ENCODE measurements around the gene SNRPA.

The SNRPA gene

DNA sequence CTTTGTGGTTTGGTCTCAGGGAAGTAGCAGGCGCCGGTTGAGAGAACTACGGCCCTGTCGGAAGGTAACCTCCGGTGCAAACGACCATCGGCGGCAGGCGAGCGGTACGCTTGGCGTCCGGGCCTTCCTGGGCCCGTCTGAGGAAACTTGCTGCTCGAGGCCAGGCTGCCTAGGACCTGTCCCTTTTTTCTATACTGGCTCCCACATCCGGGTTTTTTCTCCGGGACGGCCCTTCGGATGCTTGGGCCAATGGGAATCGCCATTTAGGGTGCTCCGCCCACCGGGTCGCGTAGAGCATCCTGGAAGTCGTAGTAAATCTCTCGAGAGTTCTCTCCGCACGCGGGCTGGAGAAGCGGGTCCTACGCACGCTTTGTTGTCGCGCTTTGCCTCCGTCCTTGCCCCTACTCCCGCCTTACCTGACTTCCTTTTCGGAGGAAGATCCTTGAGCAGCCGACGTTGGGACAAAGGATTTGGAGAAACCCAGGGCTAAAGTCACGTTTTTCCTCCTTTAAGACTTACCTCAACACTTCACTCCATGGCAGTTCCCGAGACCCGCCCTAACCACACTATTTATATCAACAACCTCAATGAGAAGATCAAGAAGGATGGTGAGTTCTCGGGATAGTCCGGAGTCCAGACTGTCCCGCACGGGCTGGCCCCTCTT is at the start of gene SNRPA:
TSS of gene SNRPA (plus strand) at position 330 of the 664 bp plus-strand sequence. CDS start at position 536, 206 bp downstream.
- peak; percentile 93 for DNase-seq

DNA sequence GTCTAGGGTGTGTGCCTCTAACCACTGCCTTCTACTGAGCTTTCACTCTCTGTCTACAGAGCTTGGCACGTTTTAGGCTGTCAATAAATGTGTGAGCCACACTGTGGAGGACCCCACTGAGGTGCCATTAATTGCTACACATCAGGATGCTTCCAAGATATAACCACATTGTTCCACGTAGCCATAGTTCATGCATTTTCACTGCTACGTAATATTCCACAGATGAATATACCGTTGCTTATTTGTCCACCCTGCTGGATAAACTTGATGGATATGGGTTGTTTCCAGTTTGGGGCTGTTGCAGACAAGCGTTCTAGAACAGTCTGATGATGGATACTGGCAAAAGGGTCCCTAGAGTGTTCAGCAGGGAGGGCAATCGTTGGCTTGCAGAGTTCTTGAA is 49.2 kb upstream of the SNRPA start:
- no peak for DNase-seq

DNA sequence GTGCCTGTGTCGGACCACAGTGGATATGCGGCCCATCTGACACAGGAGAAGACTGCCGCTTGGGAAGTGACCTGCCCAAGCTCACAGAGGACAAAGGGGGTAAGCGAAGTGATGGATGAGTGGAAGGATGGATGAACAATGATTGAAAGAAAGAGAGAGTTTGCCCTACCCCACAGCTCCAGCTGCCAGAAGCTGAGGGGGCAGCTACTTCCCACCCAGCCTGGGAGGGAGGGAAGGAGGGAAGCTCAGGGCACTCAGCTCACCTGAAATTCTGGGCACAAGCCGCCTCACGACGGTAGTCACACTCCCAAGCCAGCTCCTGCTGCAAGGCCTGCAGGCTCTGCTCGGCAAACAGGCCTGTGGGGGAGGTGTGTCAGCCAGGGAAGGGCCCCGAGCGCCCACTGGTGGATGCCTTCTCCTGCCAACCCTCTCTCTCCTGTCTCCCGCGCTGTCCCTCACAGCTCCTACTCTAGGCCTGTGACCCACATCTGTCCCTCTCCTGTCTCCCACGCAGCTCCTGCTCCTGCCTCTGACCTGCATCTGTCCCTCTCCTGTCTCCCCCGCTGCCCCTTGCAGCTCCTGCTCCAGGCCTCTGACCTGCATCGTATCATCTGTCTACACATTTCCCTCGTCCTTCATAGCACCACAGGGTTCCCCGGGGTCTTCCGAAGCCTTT is 48.5 kb upstream of the SNRPA start:
- DNase-seq: no peak

DNA sequence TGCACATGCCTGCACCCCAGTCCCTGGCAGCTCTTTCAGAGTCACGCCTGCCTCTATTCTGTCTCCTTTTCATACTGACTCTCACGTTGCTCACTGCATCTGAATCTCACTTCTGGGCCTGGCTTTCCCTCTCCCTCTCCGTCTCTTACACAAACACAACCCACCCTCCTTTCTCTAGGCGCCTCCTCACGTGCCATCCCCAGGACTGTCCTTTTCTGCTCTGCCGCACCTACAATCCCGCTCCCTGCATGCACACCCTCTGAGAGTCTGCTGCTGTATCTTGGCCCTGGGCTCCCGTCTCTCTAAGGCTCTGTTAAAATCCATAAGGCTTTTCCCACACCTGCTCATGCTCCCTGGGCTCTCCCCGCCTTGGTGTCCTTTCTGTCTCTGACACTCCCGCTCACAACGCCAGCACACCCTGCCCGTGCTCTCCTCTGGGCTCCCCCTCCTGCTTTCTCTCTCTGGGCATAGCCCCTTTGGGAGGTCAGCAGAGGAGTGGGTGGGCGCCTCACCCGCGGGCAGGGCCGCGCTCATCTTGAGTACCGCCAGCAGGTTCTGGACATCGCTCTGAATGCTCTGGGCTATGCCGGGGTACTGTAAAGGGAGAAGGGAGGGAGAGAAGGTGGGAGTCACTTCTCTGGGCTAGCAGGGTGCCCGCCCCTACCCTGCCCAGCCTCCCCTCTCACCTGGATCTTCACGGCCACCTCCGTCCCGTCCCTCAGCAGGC is 47.8 kb upstream of the SNRPA start:
- no peak for DNase-seq

DNA sequence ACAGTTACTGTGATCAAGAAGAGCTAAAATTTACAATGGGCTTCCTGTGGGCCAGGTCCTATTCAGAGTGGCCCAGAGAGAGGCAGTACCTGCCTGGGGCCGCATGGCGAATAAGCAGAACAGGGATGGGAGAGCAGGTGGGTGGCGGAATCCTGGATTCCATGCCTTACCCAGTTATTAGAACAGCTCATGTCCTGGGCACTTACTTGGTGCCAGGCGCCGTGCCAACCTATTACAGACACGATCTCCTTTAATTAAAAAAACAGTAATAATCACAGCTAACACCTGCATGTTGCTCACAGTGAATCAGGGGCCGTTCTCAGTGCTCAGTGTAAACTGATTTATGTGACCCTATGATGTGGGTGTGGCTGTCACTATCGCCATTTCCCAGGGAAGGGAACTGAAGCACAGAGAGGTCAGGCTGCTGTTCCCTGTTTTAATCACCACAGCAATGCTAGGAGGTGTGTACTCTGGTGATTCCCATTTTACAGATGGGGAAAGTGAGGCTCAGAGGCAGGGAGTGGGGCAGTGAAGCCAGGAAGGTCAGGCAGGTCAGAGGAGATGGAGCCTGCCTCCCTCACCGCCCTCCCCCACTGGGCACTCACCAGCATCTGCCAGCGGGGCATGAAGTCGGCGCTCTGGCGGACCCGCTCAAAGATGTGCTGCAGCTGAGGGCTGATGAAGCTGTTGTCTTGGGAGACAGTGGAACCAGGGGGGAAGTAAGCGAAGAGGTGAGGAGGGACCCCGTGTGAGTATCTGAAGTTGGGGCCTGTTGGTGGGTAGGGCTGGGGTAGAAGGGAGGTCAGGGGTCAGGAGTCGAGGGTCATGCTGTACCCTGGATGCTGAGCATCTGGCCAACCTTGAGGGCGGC is 46.3 kb upstream of the SNRPA start:
- DNase-seq: no peak

DNA sequence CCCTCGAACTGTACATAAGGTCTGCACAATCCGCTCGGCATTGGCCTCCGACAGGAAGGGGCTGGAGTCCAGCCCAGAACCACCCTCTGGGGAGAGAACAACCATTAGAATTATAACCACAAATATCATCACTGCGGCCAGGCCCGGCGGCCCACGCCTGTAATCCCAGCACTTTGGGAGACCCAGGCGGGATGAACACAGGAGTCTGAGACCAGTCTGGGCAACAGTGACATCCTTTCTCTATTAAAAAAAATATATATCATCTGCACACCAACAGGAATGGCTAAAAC is 45.7 kb upstream of the SNRPA start:
- no peak for DNase-seq

DNA sequence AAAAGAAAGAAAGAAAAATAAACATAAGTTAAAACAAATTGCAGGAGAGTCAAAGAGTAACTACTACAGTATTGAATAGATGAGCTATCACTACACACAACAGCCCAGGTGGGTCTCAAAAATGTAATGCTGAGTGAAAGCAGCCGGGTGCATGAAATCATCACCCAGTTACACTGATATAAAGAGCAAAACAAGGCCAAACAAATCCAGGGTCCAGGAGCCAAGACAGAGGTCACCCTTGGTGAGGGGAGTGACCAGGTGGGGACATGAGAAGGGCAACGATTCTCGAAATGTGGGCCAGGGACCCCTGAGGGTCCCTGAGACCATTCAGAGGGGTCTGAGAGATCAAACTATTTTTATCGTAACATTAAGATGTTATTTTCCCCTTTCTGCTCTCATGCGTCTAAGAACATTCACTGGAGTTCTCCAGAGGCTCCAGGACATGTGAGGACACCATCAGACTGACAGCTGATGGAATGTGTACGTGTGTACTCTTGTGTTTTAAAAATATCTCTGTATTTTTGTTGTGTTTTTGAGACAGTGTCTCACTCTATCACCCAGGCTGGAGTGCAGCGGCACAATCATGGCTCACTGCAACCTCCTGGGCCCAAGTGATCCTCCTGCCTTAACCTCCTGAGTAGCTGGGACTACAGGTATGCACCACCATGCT is 44.9 kb upstream of the SNRPA start:
- DNase-seq: no peak

DNA sequence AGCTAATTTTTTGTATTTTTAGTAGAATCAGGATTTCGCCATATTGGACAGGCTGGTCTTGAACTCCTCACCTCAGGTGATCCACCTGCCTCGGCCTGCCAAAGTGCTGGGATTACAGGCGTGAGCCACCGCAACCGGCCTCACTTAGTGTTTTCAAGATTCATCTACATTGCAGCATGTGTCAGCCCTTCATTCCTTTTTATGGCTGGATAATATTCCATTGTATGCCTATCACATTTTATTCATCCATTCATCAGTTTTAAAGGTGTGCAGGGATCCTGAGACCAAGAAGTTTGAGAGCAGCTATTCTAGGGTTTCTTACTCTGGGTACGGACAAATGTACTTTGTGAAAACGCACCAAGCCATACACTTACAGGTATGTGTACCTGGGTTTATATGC is 43.4 kb upstream of the SNRPA start:
- DNase-seq: no peak

DNA sequence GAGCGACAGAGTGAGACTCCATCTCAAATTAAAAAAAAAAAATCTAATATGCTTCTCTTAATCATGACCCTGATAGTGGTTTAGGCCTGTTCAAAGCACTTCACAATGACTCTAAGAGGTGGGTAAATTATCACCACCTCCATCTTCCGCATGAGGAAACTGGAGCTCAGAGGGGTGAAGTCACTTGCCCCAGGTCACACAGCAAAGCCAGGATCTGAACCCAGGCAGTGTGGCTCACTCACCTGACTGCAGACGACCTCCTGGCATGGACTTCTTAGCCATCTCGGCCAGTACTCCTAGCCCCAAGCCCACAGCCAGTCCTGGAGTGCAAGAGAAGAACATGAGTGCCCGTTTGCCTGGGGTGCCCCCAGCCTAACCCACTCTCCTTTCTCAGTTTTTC is 41.2 kb upstream of the SNRPA start:
- no peak for DNase-seq

DNA sequence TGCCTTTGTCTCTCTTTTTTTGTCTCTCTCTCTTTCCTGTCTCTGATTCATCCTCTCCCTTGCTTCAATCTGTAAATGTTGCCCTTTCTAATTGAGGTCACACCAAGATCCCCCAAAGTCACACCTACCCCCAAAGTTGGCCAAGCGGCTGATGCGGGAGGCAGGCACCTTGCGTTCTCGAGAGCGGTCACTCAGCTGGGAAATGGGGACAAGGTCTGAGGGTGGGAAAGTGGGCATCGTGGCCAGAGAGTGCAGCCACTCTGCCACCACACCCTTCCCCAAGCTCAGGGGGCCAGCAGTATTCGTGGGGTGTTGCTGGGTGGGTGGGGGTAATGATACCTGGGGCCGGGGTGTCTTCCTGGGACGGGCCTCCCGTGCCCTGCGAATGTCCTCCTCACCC is 37.1 kb upstream of the SNRPA start:
- no peak for DNase-seq

DNA sequence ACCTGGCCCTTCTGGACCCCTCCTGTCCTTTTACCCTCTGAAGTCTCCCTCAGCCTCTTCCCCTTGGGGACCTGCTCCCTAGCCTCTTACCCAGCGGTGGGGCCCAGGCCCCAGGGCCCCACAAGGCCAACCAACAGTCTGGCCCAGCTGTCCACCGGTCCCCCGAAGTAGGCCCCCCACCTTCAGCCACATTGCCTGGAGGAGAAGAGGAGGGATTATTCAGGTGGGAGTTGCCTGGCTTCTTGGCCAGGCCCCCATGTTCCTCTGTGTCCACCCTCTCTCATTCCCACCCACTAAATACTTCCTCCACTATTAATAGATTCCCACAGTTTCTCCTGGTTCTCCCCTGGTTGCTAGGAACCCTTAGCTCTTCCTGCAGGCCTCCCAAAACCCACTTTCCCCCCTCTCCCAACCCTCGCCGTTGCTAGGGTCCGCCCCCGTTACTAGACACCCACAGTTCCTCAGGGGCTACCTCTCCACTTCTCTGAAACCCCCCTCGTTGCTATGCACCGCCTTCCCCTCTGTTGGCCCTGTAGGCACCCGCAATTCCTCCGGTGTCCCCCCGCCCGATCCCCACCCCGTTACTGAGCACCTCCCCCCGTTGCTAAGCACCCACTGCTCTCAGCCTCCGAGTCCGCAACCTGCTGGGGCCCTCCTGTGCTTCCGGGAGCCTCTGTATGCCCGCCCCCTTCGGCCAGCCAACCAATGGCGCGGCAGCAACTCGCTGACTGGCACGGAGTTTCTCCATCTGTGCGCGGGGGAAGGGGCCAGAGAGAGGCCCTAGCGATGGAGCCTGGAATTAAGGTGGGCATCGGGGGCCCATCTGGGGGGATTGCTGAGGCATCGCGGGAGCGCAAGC is 36.3 kb upstream of the SNRPA start:
- DNase-seq: peak; percentile 89

DNA sequence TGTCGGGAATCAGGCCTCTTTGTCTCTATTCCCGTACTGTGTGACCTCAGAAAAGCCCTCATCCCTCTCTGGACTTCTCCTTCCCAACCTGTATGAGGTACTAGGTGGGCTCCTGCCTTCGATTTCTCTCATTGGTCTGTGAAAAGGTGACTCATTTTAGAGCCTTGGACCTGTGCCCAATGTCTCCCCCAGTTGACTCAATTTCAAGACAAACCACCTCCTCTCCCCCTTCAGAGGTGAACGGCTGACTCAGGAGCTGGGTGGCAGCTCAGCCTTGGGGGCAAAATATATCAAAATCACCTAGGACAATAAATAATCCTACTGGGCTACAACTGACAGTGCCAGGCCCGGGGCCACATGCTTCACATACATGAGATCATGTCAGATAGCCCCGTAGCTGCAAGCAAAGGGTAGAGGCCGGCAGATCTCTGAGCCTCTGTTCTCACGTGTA is 34.9 kb upstream of the SNRPA start:
- DNase-seq: peak; percentile 18

DNA sequence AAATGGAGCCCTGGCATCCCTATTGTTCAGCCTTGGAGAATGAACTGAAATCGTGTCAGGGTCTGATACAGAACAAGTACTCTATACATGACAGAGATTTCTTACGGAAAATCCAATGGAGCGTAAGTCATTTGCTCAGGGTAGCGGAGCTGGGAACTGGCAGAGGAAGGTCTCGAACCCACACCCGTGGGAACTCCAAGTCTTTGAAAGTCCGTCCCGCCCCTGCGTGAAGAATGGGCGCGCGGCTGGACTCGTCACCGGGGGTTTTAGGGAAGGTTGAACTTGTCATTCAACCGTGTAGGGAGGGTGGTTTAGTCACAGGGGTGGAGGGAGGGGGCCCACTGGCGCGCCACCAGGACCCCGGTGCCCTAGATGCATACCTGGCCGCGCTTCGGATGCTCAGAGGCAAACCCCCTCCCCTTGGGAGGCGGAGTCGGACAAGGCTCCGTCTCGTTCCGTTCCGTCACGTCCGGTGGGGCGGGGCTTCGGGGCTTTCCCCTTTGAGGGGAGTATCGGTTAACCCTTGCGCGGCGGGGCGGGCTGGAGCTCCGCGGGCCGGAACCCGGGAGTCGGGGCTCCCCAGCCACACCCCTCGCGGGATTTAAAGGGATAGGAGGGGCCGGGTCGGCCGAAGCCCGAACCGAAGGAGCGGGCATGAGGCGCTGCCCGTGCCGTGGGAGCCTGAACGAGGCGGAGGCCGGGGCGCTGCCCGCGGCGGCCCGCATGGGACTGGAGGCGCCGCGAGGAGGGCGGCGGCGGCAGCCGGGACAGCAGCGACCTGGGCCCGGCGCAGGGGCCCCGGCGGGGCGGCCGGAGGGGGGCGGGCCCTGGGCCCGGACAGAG is 34.3 kb upstream of the SNRPA start, which contains the start of the genes COQ8B and ITPKC:
TSS of gene COQ8B (minus strand) at position 405 of the 843 bp plus-strand sequence. CDS start 2,254 bp downstream, outside the sequence.
TSS of gene ITPKC (plus strand) at position 631 of the 843 bp plus-strand sequence. CDS start at position 655, 24 bp downstream.
- DNase-seq: peak; percentile 99

DNA sequence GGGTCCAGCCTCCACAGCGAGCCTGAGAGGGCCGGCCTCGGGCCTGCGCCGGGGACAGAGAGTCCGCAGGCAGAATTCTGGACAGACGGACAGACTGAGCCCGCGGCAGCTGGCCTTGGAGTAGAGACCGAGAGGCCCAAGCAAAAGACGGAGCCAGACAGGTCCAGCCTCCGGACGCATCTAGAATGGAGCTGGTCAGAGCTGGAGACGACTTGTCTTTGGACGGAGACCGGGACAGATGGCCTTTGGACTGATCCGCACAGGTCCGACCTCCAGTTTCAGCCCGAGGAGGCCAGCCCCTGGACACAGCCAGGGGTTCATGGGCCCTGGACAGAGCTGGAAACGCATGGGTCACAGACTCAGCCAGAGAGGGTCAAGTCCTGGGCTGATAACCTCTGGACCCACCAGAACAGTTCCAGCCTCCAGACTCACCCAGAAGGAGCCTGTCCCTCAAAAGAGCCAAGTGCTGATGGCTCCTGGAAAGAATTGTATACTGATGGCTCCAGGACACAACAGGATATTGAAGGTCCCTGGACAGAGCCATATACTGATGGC is 33.6 kb upstream of the SNRPA start:
- DNase-seq: no peak

DNA sequence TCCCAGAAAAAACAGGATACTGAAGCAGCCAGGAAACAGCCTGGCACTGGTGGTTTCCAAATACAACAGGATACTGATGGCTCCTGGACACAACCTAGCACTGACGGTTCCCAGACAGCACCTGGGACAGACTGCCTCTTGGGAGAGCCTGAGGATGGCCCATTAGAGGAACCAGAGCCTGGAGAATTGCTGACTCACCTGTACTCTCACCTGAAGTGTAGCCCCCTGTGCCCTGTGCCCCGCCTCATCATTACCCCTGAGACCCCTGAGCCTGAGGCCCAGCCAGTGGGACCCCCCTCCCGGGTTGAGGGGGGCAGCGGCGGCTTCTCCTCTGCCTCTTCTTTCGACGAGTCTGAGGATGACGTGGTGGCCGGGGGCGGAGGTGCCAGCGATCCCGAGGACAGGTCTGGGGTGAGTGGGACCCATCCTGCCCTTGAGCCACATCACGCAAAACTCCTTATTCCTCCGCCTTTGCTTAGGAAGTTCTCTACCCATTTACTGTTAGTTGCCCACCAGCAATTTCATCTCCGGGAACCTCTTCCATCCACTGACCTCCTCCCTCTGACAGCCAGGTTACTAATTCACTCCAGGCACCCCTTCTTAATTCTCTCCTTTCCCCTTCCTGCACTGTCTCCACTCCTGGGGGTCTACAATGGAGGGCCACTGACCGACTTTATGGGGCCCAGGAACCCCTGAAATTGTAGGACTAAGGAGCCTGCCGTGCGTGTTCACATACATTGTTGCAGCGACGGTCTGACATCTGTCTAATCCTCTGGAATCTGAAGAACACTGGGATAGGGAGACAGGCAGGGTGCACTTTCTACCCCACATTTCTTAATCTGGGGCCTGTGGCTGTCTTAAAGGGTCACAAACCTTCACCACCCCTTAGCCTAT is 32.9 kb upstream of the SNRPA start:
- no peak for DNase-seq

DNA sequence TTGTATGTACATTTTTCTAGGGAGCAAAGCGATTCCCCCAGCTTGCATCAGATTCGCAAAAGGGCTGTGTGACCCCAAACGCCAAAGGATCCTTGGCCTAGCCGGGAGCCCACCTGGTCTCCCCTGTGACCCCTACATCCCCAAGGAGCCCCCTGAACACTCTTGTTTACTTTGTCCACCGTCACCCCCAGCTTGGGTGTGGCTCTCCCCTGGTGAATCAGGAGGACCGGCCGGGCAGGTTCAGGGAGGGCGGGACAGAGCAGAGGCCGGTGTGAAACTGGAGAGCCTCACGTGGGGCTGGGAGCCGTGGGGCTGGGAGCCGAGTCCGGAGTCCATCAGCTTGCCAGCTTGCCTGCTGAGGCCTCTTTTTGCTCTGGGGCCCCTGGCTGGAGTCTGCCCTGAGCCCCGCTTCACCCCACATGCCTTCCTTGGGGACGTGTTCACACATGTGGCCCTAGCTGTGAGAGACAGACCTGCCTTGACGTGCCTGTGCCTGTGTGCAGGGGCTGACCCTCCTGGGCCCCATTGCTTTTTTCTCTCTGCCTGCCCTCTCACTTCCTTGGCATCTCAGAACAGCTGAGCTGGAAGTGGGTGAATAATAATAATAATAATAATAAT is 32.1 kb upstream of the SNRPA start:
- no peak for DNase-seq

DNA sequence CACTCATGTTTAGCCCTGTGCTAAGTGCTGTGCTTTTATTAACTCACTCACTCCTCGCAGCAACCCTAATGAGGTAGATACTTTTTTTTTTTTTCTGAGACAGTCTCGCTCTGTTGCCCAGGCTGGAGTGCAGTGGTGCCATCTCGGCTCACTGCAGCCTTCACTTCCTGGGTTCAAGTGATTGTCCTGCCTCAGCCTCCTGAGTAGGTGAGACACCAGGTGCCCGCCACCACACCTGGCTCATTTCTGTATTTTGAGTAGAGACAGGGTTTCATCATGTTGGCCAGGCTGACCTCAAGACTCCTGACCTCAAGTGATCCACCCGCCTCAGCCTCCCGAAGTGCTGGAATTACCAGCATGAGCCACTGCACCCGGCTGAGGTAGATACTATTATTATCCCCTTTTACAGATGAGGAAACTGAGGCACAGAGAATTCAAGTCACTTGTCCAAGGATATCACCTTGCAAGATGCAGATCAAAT is 31.5 kb upstream of the SNRPA start:
- DNase-seq: no peak

DNA sequence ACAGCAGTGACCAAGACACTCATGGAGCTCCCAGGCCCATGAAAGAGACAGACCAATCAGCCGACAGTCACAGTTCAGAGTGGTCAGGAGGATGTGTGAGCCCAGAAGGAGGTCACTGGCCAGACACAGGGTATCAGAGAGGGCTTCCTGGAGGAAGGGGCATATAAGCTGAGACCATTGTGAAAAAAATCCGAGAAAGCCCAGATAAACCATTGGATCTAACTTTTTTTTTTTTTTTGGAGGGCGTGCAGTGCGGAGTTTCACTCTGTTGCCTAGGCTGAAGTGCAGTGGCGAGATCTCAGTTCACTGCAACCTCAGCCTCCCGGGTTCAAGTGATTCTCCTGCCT is 29.9 kb upstream of the SNRPA start:
- no peak for DNase-seq
